Endothelial cell of hepatic sinusoid (primary cell): ENCODE measurements around the gene NACAD.

Experiments used
- in situ Hi-C: cut with HindIII; loops from 2 replicates; pipeline ENCODE4 v1.10.0; 2017; ENCODE audit warnings: low sequenced_read_pairs

Gene NACAD

GRCh38 chr7:45061806-45062425 lies 26.9 kb downstream of the NACAD start:
- in situ Hi-C loops = no loop called here

DNA sequence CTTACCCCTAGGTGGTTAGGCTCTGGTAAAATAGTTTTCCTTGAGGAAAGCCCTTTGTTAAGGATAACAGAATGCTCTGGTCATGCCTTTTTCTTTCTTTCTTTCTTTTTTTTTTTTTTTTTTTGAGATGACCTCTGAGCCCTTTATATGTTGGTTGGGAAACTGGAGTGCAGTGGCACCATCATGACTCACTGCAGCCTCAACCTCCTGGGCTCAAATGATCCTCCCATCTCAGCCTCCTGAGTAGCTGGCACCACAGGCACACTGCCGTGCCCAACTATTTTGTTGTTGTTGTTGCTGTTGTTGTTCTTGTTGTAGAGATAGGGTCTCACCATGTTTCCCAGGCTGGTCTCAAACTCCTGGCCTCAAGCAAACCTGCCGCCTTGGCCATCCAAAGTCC lies 27.4 kb downstream of the NACAD start:
- in situ Hi-C loops = no loop called here

- in situ Hi-C loops = no loop called here
Measured at GRCh38 chr7:45060295-45060694, 28.5 kb downstream of the NACAD start.

DNA sequence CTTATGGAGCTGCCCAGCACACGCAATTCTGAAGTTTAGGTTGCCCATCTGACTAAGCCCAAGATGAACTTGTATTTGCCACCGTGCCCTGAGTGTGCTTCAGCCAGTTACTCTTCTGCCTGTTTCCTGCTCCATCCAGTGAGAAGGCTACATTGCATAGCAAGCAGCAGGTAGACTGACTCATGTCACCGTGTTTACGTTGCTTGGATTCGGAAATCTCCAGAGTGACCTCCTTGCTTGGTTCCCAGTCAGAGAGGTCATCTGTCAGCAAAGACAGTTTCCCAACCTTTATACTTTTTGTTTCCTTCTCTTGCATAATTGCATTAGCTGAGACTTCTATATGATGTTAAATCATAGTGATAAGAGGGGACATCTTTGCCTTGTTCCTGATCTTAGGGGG lies 30.9 kb downstream of the NACAD start:
- in situ Hi-C loops = no loop called here

DNA sequence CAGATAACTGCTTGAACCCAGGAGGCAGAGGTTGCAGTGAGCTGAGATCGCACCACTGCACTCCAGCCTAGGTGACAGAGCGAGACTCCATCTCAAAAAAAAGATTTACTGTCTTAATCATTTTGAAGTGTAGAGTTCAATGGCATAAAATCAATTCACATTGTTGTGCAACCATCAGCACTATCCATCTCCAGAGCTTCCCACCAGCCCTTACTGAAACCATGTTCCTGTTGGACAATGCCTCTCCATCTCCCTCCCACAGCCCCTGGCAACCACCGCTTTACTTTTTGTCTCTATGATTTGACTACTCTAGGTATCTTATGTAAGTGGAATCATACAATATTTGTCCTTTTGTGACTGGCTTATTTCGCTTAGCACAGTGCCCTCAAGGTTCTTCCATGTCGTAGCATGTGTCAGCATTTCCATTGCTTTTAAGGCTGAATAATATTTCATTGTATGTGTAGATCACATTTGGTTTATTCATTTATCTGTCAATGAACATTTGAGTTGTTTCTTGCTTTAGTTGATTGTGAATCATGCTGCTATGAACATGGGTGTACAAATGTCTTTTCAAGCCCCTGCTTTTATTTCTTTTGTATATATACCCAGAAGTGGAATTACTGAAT lies 33.1 kb downstream of the NACAD start:
- in situ Hi-C loops = no loop called here

- in situ Hi-C loops = no loop called here
Measured at GRCh38 chr7:45055016-45055415, 33.8 kb downstream of the NACAD start.

DNA sequence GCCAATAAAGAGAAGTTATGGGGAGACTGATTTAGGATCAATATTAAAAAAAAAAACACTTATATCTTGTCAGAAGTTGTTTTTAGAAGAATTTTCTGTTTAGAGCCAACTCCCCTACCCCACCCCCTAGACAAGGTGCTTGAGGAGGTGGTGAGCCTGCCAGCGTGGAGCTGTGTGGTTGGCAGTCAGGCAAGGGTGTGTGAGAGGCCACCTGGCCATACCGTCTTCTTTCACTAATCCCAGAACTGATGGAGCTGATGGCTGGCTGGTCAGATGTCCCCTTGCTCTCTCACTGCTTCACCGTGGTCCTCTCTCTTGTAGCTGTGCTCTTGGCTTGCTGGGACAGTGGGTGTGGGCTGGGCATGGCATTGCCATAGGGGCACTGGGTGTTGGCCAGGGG lies 34.3 kb downstream of the NACAD start:
- in situ Hi-C loops = no loop called here

- in situ Hi-C loops = no loop called here
Measured at GRCh38 chr7:45053941-45054340, 34.8 kb downstream of the NACAD start.

DNA sequence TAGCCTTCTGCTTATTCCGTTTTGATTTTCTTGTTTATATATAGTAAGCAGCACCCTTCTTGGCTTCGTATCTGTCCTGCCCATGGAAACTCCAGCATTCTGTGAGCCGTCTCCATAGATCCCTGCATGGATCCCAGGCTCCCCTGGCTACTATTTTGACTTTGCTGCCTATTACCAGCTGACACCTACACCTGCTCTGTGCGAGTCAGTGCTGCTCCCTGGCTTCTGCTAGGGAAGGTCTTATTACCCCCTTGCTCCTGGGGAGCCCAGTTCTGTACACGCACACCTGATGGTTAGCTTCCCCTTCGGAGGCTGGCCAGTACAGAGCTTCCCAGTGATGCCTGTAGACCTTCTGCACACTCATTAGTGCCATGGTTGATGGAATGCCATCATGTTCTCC lies 35.4 kb downstream of the NACAD start:
- in situ Hi-C loops = no loop called here

DNA sequence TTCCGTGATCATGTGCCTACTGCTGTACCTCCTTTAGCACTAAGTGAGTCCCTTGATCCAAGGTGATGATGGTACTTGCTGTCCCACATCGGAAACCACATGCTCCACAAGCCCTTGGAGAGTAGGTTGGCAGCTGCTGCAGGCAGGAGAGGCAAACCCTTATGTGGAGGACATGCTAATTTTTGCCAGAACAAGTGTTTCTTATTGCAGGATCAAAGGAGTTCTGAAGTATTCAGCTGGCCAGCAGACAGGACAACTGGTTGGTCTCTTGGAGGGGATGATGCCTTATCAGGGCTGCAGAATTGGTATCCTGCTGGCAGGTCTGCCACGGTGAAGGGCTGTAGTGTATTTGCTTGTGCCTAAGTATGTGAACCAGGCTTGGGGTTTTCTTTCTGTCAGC lies 36.8 kb downstream of the NACAD start:
- in situ Hi-C loops = no loop called here

GRCh38 chr7:45050198-45050597 lies 38.6 kb downstream of the NACAD start:
- in situ Hi-C loops = no loop called here

DNA sequence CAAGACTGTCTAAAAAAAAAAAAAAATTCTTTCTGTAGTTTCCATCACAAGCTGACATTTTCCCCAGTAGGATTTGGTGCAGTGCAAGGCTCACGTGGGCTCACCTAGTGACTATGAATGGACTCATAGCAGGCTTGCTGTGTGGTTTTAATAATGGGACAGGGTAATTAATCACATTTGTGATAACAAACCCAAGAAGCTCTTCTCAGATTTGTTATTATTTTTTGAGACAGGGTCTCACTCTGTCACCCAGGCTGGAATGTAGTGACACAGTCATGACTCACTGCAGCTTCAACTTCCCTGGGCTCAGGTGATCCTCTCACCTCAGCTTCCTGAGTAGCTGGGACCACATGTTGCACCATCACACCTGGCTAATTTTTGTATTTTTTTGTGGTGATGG lies 40.0 kb downstream of the NACAD start:
- in situ Hi-C loops = no loop called here

DNA sequence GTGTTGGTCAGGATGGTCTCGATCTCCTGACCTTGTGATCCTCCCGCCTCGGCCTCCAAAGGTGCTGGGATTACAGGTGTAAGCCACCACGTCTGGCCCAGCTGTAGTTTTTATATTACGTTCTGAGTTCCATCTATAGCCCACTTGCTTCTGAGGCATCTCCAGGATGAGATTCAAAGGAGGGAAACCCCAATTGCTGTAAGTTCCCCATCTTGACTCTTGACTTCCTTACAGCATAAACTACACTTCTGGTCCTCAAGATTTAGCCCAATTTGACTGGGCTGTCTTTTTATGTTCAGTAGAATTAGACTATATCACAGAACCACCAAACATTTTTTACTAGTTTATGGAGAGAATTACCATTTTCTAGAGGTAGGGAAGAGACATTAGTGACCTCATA lies 44.4 kb downstream of the NACAD start:
- in situ Hi-C loops = no loop called here

GRCh38 chr7:45039106-45039505 lies 49.7 kb downstream of the NACAD start:
- in situ Hi-C loops = loop anchor here (5.0 kb wide), 1 partner anchor 38 kb away; no protein-coding TSS in a partner anchor

DNA sequence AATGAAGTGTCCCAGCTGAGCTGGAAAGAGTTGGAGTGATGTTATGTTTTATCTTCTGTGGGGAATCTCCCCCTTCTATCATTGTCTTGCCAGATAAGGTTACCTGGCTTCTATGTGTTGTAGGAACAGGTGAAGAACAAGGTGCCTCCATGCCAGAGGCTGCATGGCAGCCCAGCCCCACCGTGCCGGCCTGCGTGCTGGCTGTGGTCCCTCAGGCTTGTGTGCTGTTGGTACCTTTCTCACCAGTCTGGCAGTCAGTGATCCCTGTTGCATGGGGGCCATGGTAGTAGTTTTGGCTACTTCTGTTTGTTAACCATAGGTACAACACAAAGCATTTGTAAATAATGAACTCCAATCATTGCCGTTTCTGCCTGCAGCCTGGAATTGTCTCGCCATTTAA lies 50.9 kb downstream of the NACAD start:
- in situ Hi-C loops = loop anchor here (5.0 kb wide), 1 partner anchor 39 kb away; no protein-coding TSS in a partner anchor

GRCh38 chr7:45036796-45037195 lies 52.0 kb downstream of the NACAD start:
- in situ Hi-C loops = loop anchor here (5.0 kb wide), 1 partner anchor 41 kb away; no protein-coding TSS in a partner anchor

GRCh38 chr7:45036317-45036716 lies 52.5 kb downstream of the NACAD start:
- in situ Hi-C loops = loop anchor here (5.0 kb wide), 1 partner anchor 41 kb away; no protein-coding TSS in a partner anchor

- in situ Hi-C loops = loop anchor here (5.0 kb wide), 1 partner anchor 41 kb away; no protein-coding TSS in a partner anchor
Measured at GRCh38 chr7:45035893-45036292, 52.9 kb downstream of the NACAD start.

- in situ Hi-C loops = loop anchor here (5.0 kb wide), 1 partner anchor 42 kb away; no protein-coding TSS in a partner anchor
Measured at GRCh38 chr7:45035371-45035770, 53.4 kb downstream of the NACAD start.

DNA sequence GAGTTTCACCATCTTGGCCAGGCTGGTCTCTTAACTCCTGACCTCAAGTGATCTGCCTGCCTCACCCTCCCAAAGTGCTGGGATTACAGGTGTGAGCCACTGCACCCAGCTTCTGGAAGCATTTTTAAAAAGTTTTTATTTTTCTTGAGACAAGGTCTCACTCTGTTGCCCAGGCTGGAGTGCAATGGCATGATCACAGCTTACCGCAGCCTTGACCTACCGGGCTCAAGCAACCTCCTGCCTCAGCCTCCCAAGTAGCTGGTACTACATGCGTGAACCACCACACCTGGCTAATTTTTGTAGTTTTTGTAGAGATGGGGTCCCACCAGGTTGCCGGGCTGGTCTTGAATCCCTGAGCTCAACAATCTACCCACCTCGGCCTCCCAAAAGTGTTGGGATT lies 54.1 kb downstream of the NACAD start:
- in situ Hi-C loops = loop anchor here (5.0 kb wide), 1 partner anchor 43 kb away; no protein-coding TSS in a partner anchor

GRCh38 chr7:45033931-45034290 lies 54.9 kb downstream of the NACAD start:
- in situ Hi-C loops = no loop called here

- in situ Hi-C loops = no loop called here
Measured at GRCh38 chr7:45033261-45033930, 55.4 kb downstream of the NACAD start.
